ENCODE data around the gene CDCA7L. TPM values are rescaled to one million over a fixed set of nuclear protein-coding genes. Genes with fewer than 3 reads are reported as not detected.

The CDCA7L gene
- total RNA-seq, 1 donor from 2014 or later, result 28.2 TPM

DNA sequence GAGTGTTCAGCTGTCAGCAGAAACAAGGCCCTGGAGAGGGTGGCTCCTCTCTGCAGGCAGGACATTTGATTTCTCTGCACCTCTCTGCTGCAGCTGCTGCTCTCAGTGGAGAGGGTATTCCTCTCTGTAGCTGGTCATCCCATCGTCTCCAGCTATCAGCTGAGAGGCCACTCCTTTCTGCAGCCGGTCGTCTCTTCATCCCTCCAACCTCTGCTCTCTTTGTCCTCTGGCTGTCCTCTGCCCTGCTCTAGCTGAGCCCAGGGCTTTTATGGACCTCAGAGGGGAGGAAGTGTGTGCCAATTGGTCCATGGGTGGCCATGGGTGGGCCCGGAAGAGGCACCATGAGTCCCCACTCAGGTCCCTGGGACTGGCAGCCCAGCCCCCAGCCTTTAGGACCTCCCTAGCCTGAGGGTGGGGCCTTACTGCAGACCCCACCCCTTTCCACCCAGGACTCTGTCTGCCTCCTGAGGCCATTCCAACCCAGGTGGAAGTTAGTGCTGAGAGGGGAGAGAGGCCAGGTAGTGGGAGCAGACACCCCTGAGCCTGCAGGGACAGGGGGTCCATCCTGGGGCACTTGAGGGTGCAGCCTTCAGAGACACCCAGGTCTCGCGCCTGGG, 26.2 kb upstream of the CDCA7L start:
- H3K4me3 ChIP-seq (ENCODE audit: low read depth, low read length), result no peak overlapping the region
- no peak for DNase-seq (ENCODE audit: low read depth)
- TF ChIP-seq, protein P1, sequence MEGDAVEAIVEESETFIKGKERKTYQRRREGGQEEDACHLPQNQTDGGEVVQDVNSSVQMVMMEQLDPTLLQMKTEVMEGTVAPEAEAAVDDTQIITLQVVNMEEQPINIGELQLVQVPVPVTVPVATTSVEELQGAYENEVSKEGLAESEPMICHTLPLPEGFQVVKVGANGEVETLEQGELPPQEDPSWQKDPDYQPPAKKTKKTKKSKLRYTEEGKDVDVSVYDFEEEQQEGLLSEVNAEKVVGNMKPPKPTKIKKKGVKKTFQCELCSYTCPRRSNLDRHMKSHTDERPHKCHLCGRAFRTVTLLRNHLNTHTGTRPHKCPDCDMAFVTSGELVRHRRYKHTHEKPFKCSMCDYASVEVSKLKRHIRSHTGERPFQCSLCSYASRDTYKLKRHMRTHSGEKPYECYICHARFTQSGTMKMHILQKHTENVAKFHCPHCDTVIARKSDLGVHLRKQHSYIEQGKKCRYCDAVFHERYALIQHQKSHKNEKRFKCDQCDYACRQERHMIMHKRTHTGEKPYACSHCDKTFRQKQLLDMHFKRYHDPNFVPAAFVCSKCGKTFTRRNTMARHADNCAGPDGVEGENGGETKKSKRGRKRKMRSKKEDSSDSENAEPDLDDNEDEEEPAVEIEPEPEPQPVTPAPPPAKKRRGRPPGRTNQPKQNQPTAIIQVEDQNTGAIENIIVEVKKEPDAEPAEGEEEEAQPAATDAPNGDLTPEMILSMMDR (conservative IDR thresholded peaks at IDR 0.05; ENCODE audit: low read depth, low read length), result no peak

DNA sequence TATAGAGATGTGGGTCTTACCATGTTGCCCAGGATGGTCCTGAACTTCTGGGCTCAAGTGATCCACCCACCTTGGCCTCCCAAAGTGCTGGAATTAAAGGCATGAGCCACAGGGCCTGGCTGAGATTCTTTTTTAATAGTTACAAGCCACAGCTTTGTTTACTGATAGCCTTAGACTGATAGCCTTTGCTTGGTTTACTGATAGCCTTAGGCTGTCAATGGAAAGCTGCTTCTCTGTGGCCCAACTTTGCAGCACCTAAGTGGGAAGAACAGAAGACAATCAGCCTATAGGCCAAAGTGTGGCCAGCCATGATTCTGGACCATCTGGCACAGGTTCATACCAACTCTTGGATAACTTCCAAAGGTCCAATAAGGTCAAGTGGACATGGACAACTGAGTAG, 24.1 kb upstream of the CDCA7L start:
- H3K4me3 ChIP-seq (ENCODE audit: low read depth, low read length), result no peak overlapping the region
- TF ChIP-seq, protein P1 (conservative IDR thresholded peaks at IDR 0.05; ENCODE audit: low read depth, low read length), result no peak
- DNase-seq (ENCODE audit: low read depth), result no peak

DNA sequence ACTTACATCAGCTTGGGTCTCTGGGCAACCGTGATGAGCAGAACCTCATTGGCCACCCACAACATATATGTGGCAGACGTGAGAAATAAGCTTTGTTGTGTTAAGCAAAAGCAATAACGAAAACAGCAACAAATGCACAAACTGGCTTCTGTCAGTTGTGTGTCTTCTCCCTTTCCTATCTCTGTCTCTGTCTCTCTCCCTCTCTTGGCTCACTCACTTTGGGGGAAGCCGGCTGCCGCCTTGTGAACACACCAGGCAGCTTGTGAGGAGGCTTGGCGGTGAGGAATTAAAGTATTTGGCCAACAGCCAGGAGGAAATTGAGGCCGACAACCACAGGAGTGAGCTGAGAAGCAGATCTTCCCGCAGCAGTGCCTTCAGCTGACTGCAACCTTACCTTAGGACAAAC, 21.9 kb upstream of the CDCA7L start:
- H3K4me3 ChIP-seq (ENCODE audit: low read depth, low read length), result no peak overlapping the region
- TF ChIP-seq, protein P1 (conservative IDR thresholded peaks at IDR 0.05; ENCODE audit: low read depth, low read length), result no peak
- DNase-seq (ENCODE audit: low read depth), result no peak

DNA sequence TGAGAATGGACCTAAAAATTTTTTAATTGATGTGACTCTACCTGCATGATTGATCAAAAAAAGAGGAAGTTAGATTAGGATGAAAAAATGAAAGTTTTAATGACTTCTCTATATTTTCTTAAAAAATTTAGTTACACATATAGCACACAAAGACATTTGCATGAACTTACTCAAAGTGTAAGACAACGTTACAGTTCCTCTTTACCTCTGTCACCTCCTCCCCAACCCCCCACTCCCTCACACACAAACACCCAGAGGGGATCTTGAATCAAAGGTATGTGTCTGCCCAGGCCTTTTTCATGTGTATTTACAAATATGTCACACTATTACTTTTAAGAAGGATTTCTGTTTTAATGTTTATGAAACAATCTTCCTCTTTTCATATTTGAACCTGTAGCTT, 20.6 kb upstream of the CDCA7L start:
- no peak overlapping the region for H3K4me3 ChIP-seq (ENCODE audit: low read depth, low read length)
- TF ChIP-seq, protein P1 (conservative IDR thresholded peaks at IDR 0.05; ENCODE audit: low read depth, low read length), result no peak
- no peak for DNase-seq (ENCODE audit: low read depth)

DNA sequence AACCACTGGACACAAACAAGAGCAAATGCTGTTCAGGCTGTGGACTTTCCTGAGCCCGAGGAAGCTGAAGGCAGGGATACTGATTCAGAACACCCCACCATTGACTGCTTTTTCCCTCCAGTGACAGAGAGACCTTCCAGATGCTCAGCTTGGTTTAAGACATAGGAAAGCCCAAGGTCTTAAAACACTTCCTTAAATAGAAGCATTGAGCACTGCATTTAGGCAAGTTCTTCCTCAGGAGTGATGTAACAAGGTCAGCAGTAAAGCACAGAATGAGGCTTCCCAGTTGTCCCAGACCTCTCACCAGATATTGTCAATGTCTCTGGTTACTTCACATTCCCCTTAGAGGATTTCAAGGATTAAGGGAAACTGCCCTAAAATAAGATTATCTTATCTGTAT, 19.6 kb upstream of the CDCA7L start:
- no peak overlapping the region for H3K4me3 ChIP-seq (ENCODE audit: low read depth, low read length)
- no peak for DNase-seq (ENCODE audit: low read depth)

DNA sequence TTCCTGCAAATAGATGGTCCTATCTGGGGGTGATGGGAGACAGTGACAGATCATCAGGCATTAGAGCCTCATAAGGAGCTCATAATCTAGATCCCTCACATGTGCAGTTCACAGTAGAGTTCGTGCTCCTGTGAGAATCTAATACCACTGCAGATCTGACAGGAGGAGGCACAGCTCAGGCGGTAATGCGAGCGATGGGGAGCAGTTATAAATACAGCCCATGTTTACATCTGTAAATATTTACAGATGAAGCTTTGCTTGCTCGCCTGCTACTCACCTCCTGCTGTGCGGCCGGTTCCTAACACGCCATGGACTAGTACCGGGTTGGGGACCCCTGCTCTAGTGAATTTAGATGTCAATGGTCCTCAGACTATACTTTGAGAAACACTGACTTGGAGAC, 17.0 kb upstream of the CDCA7L start:
- DNase-seq (ENCODE audit: low read depth), result no peak
- TF ChIP-seq, protein P1 (conservative IDR thresholded peaks at IDR 0.05; ENCODE audit: low read depth, low read length), result no peak

More for the DNA sequence above, 19.6 kb upstream of the CDCA7L start:
- TF ChIP-seq, protein P1 (conservative IDR thresholded peaks at IDR 0.05; ENCODE audit: low read depth, low read length), result no peak

DNA sequence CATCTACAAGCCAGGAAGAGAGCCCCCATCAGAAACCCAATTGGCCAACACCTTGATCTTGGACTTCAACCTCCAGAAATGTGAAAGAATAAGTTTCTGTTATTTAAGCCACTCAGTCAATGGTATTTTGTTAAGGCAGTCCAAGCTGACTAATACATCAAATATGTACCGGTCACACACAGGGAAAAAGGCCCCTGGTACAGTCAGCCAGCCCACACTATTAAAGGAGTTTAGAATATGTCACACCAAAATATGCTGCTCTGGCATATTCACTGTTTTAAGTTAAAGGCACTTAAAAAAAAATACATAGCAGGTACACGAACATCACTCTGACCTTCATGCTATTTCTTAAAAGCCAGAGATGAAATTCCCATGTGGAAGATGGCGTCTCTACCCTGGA, 15.2 kb upstream of the CDCA7L start:
- no peak overlapping the region for H3K4me3 ChIP-seq (ENCODE audit: low read depth, low read length)
- no peak for DNase-seq (ENCODE audit: low read depth)
- TF ChIP-seq, protein P1 (conservative IDR thresholded peaks at IDR 0.05; ENCODE audit: low read depth, low read length), result no peak

More for the DNA sequence above, 17.0 kb upstream of the CDCA7L start:
- H3K4me3 ChIP-seq (ENCODE audit: low read depth, low read length), result no peak overlapping the region
